IPS-NIHi7 (cell line): Measurements from ENCODE around the gene PRR5.
A peak's percentile ranks its signal among the peaks of the same experiment; 100 is the strongest.
"Not testable (repeated sequence)": the region's sequence is repeated elsewhere in the genome, so short reads cannot be mapped to it uniquely, and the experiment has no call there.

ENCODE experiments used
- DNase-seq: peaks from one replicate; pipeline ENCODE4 v3.0.0; 2012; ENCODE audit warnings: mixed read lengths; ENCODE audit errors: extremely low spot score

The PRR5 gene

DNA sequence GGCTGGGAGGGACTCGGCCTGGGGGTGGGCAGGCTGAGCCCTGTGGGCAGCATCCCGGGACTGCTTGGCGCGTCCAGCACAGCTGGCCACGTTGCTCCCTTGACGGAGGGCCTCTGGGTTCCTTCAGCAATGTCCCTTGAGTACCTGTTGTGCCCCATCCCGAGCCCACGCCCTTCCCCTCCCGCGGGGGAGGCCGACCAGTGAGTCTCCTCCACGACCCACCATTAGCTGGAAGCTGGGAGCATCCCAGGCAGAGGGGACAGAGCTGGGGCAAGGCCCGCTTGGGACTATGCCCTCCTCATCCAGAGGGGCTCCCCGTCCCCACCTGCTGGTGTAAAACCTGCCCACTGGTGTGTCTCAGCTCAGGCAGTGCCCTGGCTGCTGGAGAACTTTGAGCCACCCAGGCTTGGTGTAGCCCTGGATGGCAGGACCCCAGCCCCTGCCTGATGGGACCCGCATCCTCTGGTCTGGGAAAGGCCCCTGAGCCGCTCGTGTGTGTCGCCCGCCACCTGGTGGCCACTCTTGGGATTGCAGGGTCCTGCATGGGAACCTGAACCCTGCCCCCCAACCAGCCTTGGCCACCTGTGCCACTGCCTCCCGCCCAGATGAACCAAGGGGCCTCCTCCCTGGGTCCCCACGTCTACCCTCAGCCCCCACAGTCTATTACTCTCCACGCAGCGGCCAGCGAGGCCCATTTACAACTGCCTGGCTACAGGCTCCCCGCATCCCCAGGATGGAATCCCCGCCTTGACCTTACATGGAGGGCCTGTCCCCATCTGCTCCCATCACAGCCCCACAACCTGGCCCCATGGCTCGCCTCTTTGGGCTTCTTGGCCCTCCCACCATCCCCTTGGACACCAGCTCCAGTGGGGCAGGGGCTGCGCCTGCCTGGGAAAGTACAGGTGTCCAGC is 33.8 kb downstream of the PRR5 start:
- peak; percentile 91 for DNase-seq

DNA sequence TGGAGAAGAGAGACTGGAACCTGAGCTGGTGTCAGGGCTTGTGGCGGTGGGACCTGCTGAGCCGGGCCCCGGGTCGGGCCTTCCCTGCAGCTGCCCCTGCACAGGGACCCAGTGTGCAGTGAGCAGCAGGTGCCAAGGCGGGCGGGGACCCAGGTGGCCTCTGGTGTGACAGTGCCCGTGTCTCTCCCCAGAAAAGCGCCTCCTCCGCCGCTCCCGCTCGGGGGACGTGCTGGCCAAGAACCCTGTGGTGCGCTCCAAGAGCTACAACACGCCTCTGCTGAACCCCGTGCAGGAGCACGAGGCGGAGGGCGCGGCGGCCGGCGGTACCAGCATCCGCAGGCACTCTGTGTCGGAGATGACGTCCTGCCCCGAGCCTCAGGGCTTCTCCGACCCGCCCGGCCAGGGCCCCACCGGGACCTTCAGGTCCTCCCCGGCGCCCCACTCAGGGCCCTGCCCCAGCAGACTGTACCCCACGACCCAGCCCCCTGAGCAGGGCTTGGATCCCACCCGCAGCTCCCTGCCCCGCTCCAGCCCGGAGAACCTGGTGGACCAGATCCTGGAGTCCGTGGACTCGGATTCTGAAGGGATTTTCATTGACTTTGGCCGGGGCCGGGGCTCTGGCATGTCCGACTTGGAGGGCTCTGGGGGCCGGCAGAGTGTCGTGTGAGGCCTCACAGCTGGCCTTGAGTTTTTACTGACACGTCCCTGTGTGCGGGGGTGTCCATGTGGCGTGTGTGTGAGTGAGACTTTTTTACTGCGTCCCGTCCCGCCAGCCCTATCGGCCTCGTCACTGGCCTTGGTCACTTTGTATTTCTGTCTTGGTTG is 34.8 kb downstream of the PRR5 start:
- DNase-seq = no peak

GRCh38 chr22:44737406-44738346 is 35.7 kb downstream of the PRR5 start:
- peak; percentile 41 for DNase-seq

GRCh38 chr22:44738347-44738715 is 36.3 kb downstream of the PRR5 start:
- DNase-seq = peak; percentile 74

GRCh38 chr22:44739024-44739423 is 37.0 kb downstream of the PRR5 start:
- DNase-seq = no peak

- not testable (repeated sequence) for DNase-seq
Measured at GRCh38 chr22:44739666-44740065, 37.7 kb downstream of the PRR5 start.

DNA sequence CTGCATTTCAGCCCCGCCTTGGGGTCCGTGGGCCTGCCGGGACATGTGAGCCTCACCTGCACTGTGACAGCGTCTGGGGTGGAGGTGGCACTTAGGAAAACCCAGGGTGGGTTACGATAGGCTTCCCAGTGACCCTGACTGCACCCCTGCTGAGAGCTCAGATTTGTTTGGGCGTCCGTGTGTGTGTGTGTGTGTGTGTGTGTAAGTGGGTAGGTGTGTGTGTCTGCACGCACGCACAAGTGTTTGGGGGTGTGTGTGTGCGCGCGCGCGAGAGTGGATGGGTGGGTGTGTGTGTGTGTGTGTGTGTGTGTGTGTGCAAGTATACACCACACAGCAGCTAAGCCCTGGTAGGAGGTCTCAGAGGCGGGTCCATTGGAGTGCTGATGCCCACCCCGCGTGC is 38.3 kb downstream of the PRR5 start:
- DNase-seq = no peak

DNA sequence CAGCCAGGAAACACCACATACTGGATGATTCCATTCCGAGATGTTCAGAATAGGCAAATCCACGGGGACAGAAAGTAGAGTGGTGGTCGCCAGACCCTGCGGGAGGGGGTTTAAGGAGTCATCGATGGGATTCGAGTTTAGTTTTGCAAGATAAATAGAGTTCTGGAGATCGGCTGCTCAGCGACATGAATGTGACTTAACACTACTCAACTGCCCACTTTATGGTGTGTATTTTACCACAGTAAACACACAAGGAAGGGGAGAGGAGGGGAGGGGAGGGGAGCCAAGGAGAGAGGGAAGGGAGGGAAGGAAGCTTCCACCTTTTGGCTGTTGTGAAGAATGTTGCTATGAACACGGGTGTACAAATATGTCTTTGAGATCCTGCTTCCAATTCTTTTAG is 39.9 kb downstream of the PRR5 start:
- DNase-seq = no peak

- DNase-seq = no peak
Measured at GRCh38 chr22:44743247-44743646, 41.2 kb downstream of the PRR5 start.

DNA sequence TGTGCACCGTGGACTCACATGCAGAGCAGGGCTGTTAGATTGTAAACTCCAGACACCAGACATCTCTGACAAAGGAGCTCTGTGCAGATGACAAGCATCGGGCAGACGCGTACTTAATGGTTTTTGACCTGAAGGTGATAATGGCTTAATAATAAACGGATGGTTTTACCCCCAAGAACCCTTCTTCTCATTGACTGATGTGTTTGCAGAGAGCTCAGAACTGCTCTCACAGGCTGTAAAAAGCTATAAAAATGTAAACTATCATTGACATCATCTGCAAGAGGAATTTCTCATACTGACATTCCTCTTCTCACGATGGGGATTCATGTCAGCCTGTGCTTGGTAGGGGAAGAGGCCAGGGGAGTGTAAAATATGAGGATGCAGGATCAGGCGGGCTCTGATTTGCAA is 41.8 kb downstream of the PRR5 start:
- DNase-seq = no peak

DNA sequence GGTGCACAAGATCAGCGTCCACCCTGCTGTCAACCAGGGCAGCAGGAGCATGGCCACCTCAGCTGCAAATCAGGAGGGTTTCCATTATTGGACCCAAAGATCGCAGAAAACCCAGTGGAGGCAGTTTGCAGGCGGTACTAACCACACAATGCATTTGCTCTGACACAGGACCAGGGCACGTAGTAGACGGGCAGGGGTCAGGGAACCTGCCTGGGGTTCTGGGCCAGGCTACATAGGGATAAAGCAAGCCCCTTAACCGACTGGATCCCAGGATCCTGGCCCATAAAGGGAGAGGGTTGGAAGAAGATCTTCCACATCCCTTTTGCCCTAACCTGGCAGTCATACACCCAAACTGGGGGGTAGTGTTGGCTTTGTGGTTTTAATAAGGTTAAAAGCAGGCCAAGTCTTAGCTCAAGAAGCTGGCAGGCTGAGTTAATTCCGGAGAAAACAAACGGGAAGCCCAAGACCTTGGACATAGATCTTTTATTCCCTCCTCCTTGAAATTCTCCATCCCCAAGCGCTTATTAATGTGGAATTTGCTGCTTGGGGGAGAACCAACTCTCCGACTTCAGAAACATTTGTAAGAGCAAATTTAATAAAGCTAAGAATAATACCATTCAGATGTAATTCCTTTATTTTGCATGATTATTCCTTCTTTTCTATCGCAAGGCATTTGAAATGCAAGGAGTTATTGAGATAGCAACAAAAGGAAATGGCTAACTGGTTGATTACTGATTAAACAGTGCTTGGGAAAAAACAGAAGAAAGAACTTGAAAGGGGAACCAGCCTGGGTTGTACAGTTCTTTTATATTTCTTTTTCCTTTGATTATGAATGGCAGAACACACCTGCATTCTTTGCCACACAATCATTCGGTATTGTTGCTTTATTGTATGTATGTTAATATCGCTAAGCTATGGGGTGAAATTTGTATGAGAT is 44.1 kb downstream of the PRR5 start:
- no peak for DNase-seq

GRCh38 chr22:44747784-44748127 is 45.8 kb downstream of the PRR5 start:
- DNase-seq = not testable (repeated sequence)

DNA sequence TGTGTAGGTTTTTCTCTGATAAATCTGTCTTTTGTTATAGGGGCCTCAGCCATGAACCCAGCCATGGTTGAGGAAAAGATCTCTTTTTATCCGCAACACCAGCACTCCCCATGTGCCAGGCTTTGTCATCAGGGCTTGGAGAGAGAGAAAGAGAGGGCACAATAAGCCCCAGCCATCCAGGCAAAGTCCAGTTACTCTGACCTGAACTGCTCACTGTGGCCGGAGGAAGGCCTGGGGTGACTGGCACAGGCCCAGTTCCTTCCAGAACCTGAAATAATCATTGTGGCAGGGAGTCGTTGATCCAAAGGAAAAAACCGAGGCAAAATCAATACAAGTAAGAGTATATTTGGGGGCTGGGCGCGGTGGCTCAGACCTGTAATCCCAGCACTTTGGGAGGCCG is 46.5 kb downstream of the PRR5 start:
- no peak for DNase-seq

DNA sequence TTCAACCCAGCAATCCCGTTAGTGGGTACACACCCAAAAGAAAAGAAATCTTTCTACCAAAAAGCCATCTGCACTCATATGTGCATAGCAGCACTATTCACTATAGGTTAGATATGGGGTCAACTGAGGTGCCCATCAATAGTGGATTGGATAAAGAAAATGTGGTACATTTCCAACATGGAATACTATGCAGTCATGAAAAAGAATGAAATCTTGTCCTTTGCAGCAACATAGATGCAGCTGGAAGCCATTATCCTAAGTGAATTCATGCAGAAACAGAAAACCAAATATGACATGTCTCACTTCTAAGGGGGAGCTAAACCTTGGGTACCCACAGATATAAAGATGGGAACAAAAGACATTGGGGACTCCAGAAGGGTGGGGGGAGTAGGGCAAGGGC is 48.5 kb downstream of the PRR5 start:
- DNase-seq = no peak

GRCh38 chr22:44752285-44753188 is 50.5 kb downstream of the PRR5 start, which contains the start of gene ARHGAP8:
Gene ARHGAP8 (plus strand): TSS chr22:44752575. CDS start chr22:44786528, 33,953 bp downstream.
- DNase-seq = peak; percentile 88

DNA sequence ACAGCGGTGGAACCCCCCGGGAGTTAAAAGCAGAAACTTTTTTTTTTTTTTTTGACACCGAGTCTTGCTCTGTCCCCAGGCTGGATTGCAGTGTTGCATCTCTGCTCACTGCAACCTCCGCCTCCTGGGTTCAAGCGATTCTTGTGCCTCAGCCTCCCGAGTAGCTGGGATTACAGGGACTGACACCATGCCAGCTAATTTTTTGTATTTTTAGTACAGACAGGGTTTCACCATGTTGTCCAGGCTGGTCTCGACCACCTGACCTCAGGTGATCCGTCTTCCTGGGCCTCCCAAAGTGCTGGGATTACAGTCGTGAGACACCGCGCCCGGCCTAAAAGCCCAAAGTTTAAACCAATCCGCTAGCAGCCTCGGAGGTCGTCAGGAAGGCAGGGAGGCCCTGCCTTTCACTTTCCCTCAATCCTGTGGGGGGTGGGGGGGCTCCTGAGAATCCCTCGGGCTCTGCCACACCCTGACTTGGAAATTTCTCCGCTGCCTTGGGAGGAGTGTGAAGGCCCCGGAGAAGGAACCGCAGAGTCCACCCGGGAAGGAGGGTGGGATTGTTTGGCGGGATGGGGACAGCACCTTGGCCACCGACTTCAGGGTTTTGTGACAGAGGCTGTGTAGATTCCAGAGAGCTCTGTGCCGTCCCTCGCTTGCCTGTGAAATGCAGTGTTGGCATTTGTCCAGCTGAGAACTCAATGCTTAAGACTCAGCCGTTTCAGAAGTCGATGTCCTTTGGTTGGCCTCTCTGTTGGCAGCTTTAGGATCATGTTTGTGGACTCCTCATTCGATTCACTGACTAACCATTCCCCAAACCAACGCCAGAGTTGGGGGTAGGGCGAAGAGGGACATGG is 51.4 kb downstream of the PRR5 start:
- DNase-seq = no peak

GRCh38 chr22:44754998-44755397 is 53.0 kb downstream of the PRR5 start:
- no peak for DNase-seq

GRCh38 chr22:44755417-44755816 is 53.4 kb downstream of the PRR5 start:
- DNase-seq = no peak

GRCh38 chr22:44755956-44756361 is 54.0 kb downstream of the PRR5 start:
- DNase-seq = peak; percentile 51
